OCI-LY7 (cell line): Measurements from ENCODE around the gene ATG4C.

ENCODE experiments used
- EZH2phosphoT487 ChIP-seq: fragments of 200-600 bp; sonication (generic); IDR thresholded peaks from 2 replicates; pipeline ENCODE4 v1.6.1; 2018; ENCODE audit warnings: low read depth, borderline replicate concordance, mild to moderate bottlenecking, mixed run types, antibody characterized with exemption, low read length, moderate library complexity, mixed read lengths
- TF ChIP-seq, protein P1 (sequence below): fragments of 200-600 bp; sonication (generic); conservative IDR thresholded peaks from 2 replicates; pipeline ENCODE4 v1.5.1; 2014; ENCODE audit warnings: mild to moderate bottlenecking, antibody characterized with exemption, low read length, moderate library complexity, mixed read lengths

DNA sequence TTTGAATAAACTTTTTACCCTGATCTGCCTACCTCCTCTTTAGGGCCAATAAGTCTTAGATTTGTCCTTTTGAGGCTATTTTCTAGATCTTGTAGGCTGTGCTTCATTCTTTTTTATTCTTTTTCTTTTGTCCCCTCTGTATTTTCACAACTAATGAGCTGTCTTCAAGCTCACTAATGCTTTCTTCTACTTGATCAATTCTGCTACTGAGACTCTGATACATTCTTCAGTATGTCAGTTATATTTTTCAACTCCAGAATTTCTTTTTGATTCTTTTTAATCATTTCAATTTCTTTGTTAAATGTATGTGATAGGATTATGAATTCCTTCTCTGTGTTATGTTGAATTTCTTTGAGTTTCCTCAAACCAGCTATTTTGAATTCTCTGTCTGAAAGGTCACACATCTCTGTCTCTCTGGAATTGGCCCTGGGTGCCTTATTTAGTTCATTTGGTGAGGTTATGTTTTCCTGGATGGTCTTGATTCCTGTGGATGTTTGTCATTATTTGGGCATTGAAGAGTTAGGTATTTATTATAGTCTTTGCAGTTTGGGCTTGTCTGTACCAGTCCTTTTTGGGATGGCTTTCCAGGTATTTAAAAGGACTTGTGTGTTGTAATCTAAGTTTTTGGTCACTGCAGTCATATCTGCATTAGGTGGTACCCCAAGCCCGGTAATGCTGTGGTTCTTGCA lies 11.2 kb upstream of the ATG4C start:
- TF ChIP-seq, protein P1, sequence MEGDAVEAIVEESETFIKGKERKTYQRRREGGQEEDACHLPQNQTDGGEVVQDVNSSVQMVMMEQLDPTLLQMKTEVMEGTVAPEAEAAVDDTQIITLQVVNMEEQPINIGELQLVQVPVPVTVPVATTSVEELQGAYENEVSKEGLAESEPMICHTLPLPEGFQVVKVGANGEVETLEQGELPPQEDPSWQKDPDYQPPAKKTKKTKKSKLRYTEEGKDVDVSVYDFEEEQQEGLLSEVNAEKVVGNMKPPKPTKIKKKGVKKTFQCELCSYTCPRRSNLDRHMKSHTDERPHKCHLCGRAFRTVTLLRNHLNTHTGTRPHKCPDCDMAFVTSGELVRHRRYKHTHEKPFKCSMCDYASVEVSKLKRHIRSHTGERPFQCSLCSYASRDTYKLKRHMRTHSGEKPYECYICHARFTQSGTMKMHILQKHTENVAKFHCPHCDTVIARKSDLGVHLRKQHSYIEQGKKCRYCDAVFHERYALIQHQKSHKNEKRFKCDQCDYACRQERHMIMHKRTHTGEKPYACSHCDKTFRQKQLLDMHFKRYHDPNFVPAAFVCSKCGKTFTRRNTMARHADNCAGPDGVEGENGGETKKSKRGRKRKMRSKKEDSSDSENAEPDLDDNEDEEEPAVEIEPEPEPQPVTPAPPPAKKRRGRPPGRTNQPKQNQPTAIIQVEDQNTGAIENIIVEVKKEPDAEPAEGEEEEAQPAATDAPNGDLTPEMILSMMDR: no peak
- no peak for TF ChIP-seq EZH2phosphoT487
